ENCODE measurements around the gene AJAP1.

The AJAP1 gene

GRCh38 chr1:4768553-4768952 is 114.1 kb downstream of the AJAP1 start:
- no peak for DNase-seq

GRCh38 chr1:4769516-4770280 is 115.3 kb downstream of the AJAP1 start:
- DNase-seq = no peak

GRCh38 chr1:4770713-4771112 is 116.3 kb downstream of the AJAP1 start:
- no peak for DNase-seq

GRCh38 chr1:4771267-4771666 is 116.9 kb downstream of the AJAP1 start:
- no peak for DNase-seq

GRCh38 chr1:4771721-4772120 is 117.3 kb downstream of the AJAP1 start:
- no peak for DNase-seq

- no peak for DNase-seq
Measured at GRCh38 chr1:4772294-4773010, 118.0 kb downstream of the AJAP1 start.

GRCh38 chr1:4773226-4773625 is 118.8 kb downstream of the AJAP1 start:
- no peak for DNase-seq

- no peak for DNase-seq
Measured at GRCh38 chr1:4775506-4775905, 121.1 kb downstream of the AJAP1 start.

- peak in 43 of 58 donors; percentile 5 to 63 (median 21) for DNase-seq
Measured at GRCh38 chr1:4778056-4778455, 123.6 kb downstream of the AJAP1 start.

GRCh38 chr1:4781646-4782045 is 127.2 kb downstream of the AJAP1 start:
- DNase-seq = no peak

GRCh38 chr1:4784761-4785160 is 130.4 kb downstream of the AJAP1 start:
- no peak for DNase-seq

- no peak for DNase-seq
Measured at GRCh38 chr1:4786055-4786454, 131.6 kb downstream of the AJAP1 start.

- DNase-seq = no peak
Measured at GRCh38 chr1:4787551-4787950, 133.1 kb downstream of the AJAP1 start.

GRCh38 chr1:4792565-4792964 is 138.2 kb downstream of the AJAP1 start:
- DNase-seq = no peak

GRCh38 chr1:4794020-4794780 is 139.8 kb downstream of the AJAP1 start:
- no peak for DNase-seq

GRCh38 chr1:4796161-4797015 is 142.0 kb downstream of the AJAP1 start:
- DNase-seq = peak in 2 of 58 donors; percentile 13 to 18

GRCh38 chr1:4797016-4797410 is 142.6 kb downstream of the AJAP1 start:
- no peak for DNase-seq

GRCh38 chr1:4797429-4797828 is 143.0 kb downstream of the AJAP1 start:
- no peak for DNase-seq

- DNase-seq = peak in 48 of 58 donors; percentile 12 to 79 (median 52)
Measured at GRCh38 chr1:4801192-4801924, 146.9 kb downstream of the AJAP1 start.

GRCh38 chr1:4802024-4802423 is 147.6 kb downstream of the AJAP1 start:
- DNase-seq = no peak

Measured in anterior cingulate cortex (tissue), 58 donors.